Liver (tissue), 9 donors: ENCODE data around the gene FUT4. TPM values are rescaled to one million over a fixed set of nuclear protein-coding genes. Genes with fewer than 3 reads are reported as not detected.

Experiments
- DNase-seq: peaks from one replicate; pipeline ENCODE4 v3.0.0-alpha.2; 2017; ENCODE audit warnings: low spot score
- H3K27ac ChIP-seq, 2 donors: one replicate each; pipeline ENCODE4 v1.7.0; 2013; ENCODE audit warnings: inconsistent platforms in 2 of 2, low read length in 2 of 2, control low read depth in 1 of 2, low read depth in 1 of 2, mild to moderate bottlenecking in 1 of 2
- H3K27me3 ChIP-seq, 4 donors: one replicate each; pipeline versions ENCODE4 v1.6.1 to v1.7.0; 2013; ENCODE audit warnings: low read length in 3 of 4, inconsistent platforms in 1 of 4, mild to moderate bottlenecking in 1 of 4, moderate library complexity in 1 of 4; ENCODE audit not compliant: control insufficient read depth in 4 of 4, insufficient read depth in 4 of 4
- H3K36me3 ChIP-seq, 4 donors: one replicate each; pipeline versions ENCODE4 v1.6.1 to v1.7.0; 2013; ENCODE audit warnings: low read length in 3 of 4, mild to moderate bottlenecking in 3 of 4, low read depth in 1 of 4, moderate library complexity in 1 of 4; ENCODE audit not compliant: control insufficient read depth in 4 of 4, insufficient read depth in 3 of 4
- H3K4me1 ChIP-seq, 4 donors: one replicate each; pipeline versions ENCODE4 v1.6.1 to v1.7.0; 2013; ENCODE audit warnings: low read length in 3 of 4, mild to moderate bottlenecking in 3 of 4, moderate library complexity in 1 of 4; ENCODE audit not compliant: control insufficient read depth in 4 of 4, insufficient read depth in 4 of 4
- H3K4me3 ChIP-seq, 3 donors: one replicate each; pipeline versions ENCODE4 v1.6.1 to v1.7.0; 2013; ENCODE audit warnings: low read length in 3 of 3, control low read depth in 1 of 3, low read depth in 1 of 3, mild to moderate bottlenecking in 1 of 3
- H3K9ac ChIP-seq, 2 donors: one replicate each; pipeline ENCODE4 v1.7.0; 2013; ENCODE audit warnings: low read length in 2 of 2, mild to moderate bottlenecking in 2 of 2, moderate library complexity in 2 of 2, control low read depth in 1 of 2, low read depth in 1 of 2
- H3K9me3 ChIP-seq, 4 donors: one replicate each; pipeline versions ENCODE4 v1.6.1 to v1.7.0; 2013; ENCODE audit warnings: low read length in 3 of 4; ENCODE audit not compliant: control insufficient read depth in 4 of 4
- FOXA1 ChIP-seq: IDR thresholded peaks from 2 replicates; pipeline ENCODE4 v1.6.1; 2016; ENCODE audit warnings: antibody characterized with exemption
- FOXA2 ChIP-seq: IDR thresholded peaks from 2 replicates; pipeline ENCODE4 v1.6.1; 2016; ENCODE audit warnings: antibody characterized with exemption
- GABPA ChIP-seq, 2 donors: IDR thresholded peaks in 1 of 2; conservative IDR thresholded peaks in 1 of 2; 2 replicates each; pipeline ENCODE4 v1.6.1; 2016; ENCODE audit warnings: antibody characterized with exemption in 2 of 2, mild to moderate bottlenecking in 1 of 2, moderate library complexity in 1 of 2
- HNF4A ChIP-seq, 2 donors: conservative IDR thresholded peaks; 2 replicates each; pipeline ENCODE4 v1.6.1; 2016; ENCODE audit warnings: antibody characterized with exemption in 2 of 2, mild to moderate bottlenecking in 2 of 2
- HNF4G ChIP-seq: IDR thresholded peaks from 2 replicates; pipeline ENCODE4 v1.6.1; 2016; ENCODE audit warnings: antibody characterized with exemption
- JUND ChIP-seq, 2 donors: IDR thresholded peaks; 2 replicates each; pipeline ENCODE4 v1.6.1; 2016; ENCODE audit warnings: antibody characterized with exemption in 2 of 2
- NR2F2 ChIP-seq: IDR thresholded peaks from 2 replicates; pipeline ENCODE4 v1.6.1; 2016; ENCODE audit warnings: antibody characterized with exemption
- RXRA ChIP-seq, 2 donors: IDR thresholded peaks; 2 replicates each; pipeline ENCODE4 v1.6.1; 2017 to 2018; ENCODE audit warnings: antibody characterized with exemption in 2 of 2, mild to moderate bottlenecking in 1 of 2
- SP1 ChIP-seq: IDR thresholded peaks from 2 replicates; pipeline ENCODE4 v1.6.1; 2018; ENCODE audit warnings: antibody characterized with exemption, mild to moderate bottlenecking
- TAF1 ChIP-seq: conservative IDR thresholded peaks from 2 replicates; pipeline ENCODE4 v1.6.1; 2016; ENCODE audit warnings: antibody characterized with exemption, mild to moderate bottlenecking
- YY1 ChIP-seq: IDR thresholded peaks from 2 replicates; pipeline ENCODE4 v1.6.1; 2016; ENCODE audit warnings: antibody characterized with exemption, mild to moderate bottlenecking
- WGBS: extraction: QIAGEN DNeasy Blood & Tissue Kit; methylation state at CpG from one replicate; pipeline ENCODE4 v1.1.7; 2013; 5-methylcytosine and 5-hydroxymethylcytosine counted together
- polyA plus RNA-seq, 2 donors: library from polyadenylated mRNA; stranded (reverse) in 1 of 2; unstranded in 1 of 2; fragments of 200-250 nt in 1 of 2; fragments of >200 nt in 1 of 2; fragmentation: Nextera tagmentation in 1 of 2; extraction: Ambion mirVana in 1 of 2; gene quantifications; one replicate each; pipeline versions ENCODE4 v1.2.1 to v1.2.3, GENCODE V29; 2013 to 2015
- total RNA-seq, 2 donors: library from RNA; depleted of rRNA; stranded (reverse); fragments of >200 nt; gene quantifications; one replicate each; pipeline ENCODE4 v1.2.3, GENCODE V29; 2014
- TF ChIP-seq, protein P1 (sequence below): IDR thresholded peaks from 2 replicates; pipeline ENCODE4 v1.6.1; 2016; ENCODE audit warnings: antibody characterized with exemption
- TF ChIP-seq, protein P2 (sequence below): fragments of 150-350 bp; IDR thresholded peaks from 2 replicates; pipeline ENCODE4 v1.5.1; 2017; ENCODE audit warnings: improper control_type of control experiment, low read depth, low read length; ENCODE audit not compliant: missing input control
- TF ChIP-seq, protein P3 (sequence below): IDR thresholded peaks from 2 replicates; pipeline ENCODE4 v1.6.1; 2016; ENCODE audit warnings: antibody characterized with exemption
- TF ChIP-seq, protein P4 (sequence below): IDR thresholded peaks from 2 replicates; pipeline ENCODE4 v1.6.1; 2016; ENCODE audit warnings: antibody characterized with exemption, mild to moderate bottlenecking
- donor health status: healthy.
- donor health status: healthy.
- donor health status: healthy.
- donor health status: healthy.
- donor health status: healthy.

Gene FUT4
- total and polyA plus RNA-seq, 4 donors, result 0.47 to 4.3 (median 1.4) TPM

DNA sequence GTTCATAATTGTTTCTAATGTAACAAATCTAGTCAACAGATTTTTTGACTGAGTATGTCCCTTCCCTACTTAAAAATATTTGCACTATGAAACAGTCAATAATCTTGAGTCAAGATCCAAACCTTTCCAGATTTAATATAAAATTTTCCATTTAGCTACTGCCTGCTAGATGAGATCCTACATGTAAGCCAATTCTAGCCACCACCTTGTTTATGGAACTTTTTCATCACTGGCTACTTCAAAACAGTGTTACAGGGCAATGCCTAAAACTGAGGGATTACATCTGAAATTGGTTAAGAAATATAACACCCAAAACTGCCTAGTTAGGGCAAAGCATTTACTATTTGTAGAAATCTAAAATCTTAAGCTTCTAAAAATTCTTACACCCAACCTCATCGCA lies 10.5 kb upstream of the FUT4 start:
- DNase-seq, result no peak
- 81% methylated on average over 1 of the region's 1 CpG for WGBS
- H3K36me3 ChIP-seq, result no peaks in the 10 kb centered on the region
- TF ChIP-seq FOXA1 (no peak), HNF4A (conservative IDR thresholded peaks at IDR 0.05) (no peak), FOXA2 (no peak), JUND (IDR thresholded peaks at IDR 0.05) (no peak), NR2F2 (no peak), GABPA (IDR thresholded peaks at IDR 0.05 in 1 of 2, conservative IDR thresholded peaks at IDR 0.05 in 1 of 2) (no peak), YY1 (no peak)
- TF ChIP-seq, protein P1, sequence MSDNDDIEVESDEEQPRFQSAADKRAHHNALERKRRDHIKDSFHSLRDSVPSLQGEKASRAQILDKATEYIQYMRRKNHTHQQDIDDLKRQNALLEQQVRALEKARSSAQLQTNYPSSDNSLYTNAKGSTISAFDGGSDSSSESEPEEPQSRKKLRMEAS, result no peak
- TF ChIP-seq, protein P2, sequence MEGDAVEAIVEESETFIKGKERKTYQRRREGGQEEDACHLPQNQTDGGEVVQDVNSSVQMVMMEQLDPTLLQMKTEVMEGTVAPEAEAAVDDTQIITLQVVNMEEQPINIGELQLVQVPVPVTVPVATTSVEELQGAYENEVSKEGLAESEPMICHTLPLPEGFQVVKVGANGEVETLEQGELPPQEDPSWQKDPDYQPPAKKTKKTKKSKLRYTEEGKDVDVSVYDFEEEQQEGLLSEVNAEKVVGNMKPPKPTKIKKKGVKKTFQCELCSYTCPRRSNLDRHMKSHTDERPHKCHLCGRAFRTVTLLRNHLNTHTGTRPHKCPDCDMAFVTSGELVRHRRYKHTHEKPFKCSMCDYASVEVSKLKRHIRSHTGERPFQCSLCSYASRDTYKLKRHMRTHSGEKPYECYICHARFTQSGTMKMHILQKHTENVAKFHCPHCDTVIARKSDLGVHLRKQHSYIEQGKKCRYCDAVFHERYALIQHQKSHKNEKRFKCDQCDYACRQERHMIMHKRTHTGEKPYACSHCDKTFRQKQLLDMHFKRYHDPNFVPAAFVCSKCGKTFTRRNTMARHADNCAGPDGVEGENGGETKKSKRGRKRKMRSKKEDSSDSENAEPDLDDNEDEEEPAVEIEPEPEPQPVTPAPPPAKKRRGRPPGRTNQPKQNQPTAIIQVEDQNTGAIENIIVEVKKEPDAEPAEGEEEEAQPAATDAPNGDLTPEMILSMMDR, result no peak
- no peak overlapping the region for H3K9ac ChIP-seq
- no peaks in the 10 kb centered on the region for H3K9me3 ChIP-seq
- H3K4me1 ChIP-seq, result no peaks in the 10 kb centered on the region
- no peaks in the 10 kb centered on the region for H3K27me3 ChIP-seq
- H3K27ac ChIP-seq, result no peak overlapping the region
- no peak overlapping the region for H3K4me3 ChIP-seq

DNA sequence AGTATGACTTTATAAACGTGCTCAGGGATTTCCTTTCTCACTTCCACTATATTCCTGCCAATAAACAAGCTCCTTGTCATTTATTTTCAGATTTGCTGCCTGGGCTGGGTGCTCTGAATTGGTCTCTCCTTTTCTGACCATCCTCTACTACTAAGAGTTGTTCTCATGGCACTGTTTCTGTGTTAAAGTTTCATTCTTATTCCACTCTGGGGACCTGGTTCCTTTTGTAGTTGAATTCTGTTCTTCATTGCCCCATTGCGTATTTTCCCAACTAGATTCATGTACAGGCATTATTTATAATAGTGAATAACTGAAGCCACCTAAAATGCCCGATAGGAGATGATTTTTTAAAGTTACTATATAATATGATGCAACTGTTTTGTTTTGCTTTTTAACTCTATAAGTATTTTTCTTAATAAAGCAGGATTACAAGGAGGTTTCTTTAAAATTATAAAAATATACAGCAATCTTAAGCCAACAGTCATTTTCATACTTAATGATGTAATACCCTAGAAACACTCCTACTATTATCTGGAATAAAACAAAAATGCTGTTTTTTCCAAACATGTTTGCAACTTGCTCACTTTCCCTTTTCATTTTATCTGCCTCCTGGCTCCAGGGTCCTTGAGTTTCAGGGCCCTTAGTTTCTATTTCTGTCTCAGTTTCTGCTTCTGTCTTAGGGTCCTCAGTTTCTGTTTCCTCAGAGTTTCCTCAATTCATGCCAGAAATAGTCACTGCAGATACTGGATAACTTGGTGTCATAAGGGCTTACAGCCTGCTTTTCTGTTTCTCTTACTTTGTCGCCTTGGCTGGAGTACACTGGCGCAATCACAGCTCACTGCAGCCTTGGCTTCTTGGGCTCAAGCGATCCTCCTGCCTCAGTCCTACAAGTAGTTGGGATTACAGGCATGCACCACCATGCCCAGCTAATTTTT lies 9.8 kb upstream of the FUT4 start:
- Histone ChIP-seq H3K4me1 (no peaks in the 10 kb centered on the region), H3K4me3 (no peak overlapping the region), H3K27ac (no peak overlapping the region), H3K27me3 (no peaks in the 10 kb centered on the region), H3K36me3 (no peaks in the 10 kb centered on the region), H3K9ac (no peak overlapping the region), H3K9me3 (no peaks in the 10 kb centered on the region)
- 63% methylated on average over 6 of the region's 6 CpGs for WGBS
- TF ChIP-seq TAF1, result no peak
- TF ChIP-seq RXRA (IDR thresholded peaks at IDR 0.05), result no peak
- TF ChIP-seq NR2F2, result no peak
- TF ChIP-seq, protein P2, result no peak
- TF ChIP-seq, protein P3, sequence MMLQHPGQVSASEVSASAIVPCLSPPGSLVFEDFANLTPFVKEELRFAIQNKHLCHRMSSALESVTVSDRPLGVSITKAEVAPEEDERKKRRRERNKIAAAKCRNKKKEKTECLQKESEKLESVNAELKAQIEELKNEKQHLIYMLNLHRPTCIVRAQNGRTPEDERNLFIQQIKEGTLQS, result no peak
- no peak for TF ChIP-seq SP1
- no peak for TF ChIP-seq JUND (IDR thresholded peaks at IDR 0.05)
- no peak for TF ChIP-seq HNF4G
- TF ChIP-seq, protein P4, sequence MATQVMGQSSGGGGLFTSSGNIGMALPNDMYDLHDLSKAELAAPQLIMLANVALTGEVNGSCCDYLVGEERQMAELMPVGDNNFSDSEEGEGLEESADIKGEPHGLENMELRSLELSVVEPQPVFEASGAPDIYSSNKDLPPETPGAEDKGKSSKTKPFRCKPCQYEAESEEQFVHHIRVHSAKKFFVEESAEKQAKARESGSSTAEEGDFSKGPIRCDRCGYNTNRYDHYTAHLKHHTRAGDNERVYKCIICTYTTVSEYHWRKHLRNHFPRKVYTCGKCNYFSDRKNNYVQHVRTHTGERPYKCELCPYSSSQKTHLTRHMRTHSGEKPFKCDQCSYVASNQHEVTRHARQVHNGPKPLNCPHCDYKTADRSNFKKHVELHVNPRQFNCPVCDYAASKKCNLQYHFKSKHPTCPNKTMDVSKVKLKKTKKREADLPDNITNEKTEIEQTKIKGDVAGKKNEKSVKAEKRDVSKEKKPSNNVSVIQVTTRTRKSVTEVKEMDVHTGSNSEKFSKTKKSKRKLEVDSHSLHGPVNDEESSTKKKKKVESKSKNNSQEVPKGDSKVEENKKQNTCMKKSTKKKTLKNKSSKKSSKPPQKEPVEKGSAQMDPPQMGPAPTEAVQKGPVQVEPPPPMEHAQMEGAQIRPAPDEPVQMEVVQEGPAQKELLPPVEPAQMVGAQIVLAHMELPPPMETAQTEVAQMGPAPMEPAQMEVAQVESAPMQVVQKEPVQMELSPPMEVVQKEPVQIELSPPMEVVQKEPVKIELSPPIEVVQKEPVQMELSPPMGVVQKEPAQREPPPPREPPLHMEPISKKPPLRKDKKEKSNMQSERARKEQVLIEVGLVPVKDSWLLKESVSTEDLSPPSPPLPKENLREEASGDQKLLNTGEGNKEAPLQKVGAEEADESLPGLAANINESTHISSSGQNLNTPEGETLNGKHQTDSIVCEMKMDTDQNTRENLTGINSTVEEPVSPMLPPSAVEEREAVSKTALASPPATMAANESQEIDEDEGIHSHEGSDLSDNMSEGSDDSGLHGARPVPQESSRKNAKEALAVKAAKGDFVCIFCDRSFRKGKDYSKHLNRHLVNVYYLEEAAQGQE, result no peak
- no peak for TF ChIP-seq HNF4A (conservative IDR thresholded peaks at IDR 0.05)
- no peak for TF ChIP-seq FOXA1
- no peak for TF ChIP-seq YY1
- TF ChIP-seq FOXA2, result no peak
- no peak for DNase-seq
